Mesendoderm (in vitro differentiated cells): Measurements from ENCODE around the gene NPLOC4.

Experiments used
- DNase-seq: peaks from one replicate; pipeline ENCODE4 v3.0.0; 2013
- H2AK5ac ChIP-seq: 2 replicates; pipeline ENCODE4 v1.6.1; 2013; ENCODE audit warnings: low read length, inconsistent platforms
- H2BK120ac ChIP-seq: 2 replicates; pipeline ENCODE4 v1.6.1; 2013; ENCODE audit warnings: low read depth, mild to moderate bottlenecking, low read length, moderate library complexity, mixed read lengths
- H2BK15ac ChIP-seq: replicated peaks from 2 replicates; pipeline ENCODE4 v1.6.1; 2013; ENCODE audit warnings: low read depth, mild to moderate bottlenecking, moderate library complexity
- H2BK5ac ChIP-seq: 2 replicates; pipeline ENCODE4 v1.6.1; 2013; ENCODE audit warnings: low read length, inconsistent platforms
- H3K18ac ChIP-seq: 2 replicates; pipeline ENCODE4 v1.6.1; 2013; ENCODE audit warnings: mild to moderate bottlenecking, low read length, mixed read lengths
- H3K23ac ChIP-seq: one replicate; pipeline ENCODE4 v1.6.1; 2013; ENCODE audit warnings: low read length
- H3K27ac ChIP-seq: 2 replicates; pipeline ENCODE4 v1.5.1; 2013; ENCODE audit warnings: low read depth, mild to moderate bottlenecking, inconsistent platforms, low read length, moderate library complexity
- H3K27me3 ChIP-seq: 2 replicates; pipeline ENCODE4 v1.6.1; 2013; ENCODE audit warnings: low read length, control low read depth, mild to moderate bottlenecking, inconsistent platforms; ENCODE audit not compliant: insufficient read depth, poor library complexity
- H3K36me3 ChIP-seq: 2 replicates; pipeline ENCODE4 v1.6.1; 2013; ENCODE audit warnings: low read length, inconsistent platforms; ENCODE audit not compliant: control insufficient read depth, insufficient read depth
- H3K4ac ChIP-seq: one replicate; pipeline ENCODE4 v1.6.1; 2013; ENCODE audit warnings: low read depth, mild to moderate bottlenecking, low read length, moderate library complexity
- H3K4me1 ChIP-seq: 2 replicates; pipeline ENCODE4 v1.6.1; 2013; ENCODE audit warnings: low read depth, low read length, inconsistent platforms; ENCODE audit not compliant: control insufficient read depth
- H3K4me2 ChIP-seq: 2 replicates; pipeline ENCODE4 v1.6.1; 2013; ENCODE audit warnings: low read length
- H3K4me3 ChIP-seq: 2 replicates; pipeline ENCODE4 v1.5.1; 2013; ENCODE audit warnings: mild to moderate bottlenecking, low read length
- H3K56ac ChIP-seq: one replicate; pipeline ENCODE4 v1.6.1; 2013; ENCODE audit warnings: low read length
- H3K79me1 ChIP-seq: 2 replicates; pipeline ENCODE4 v1.6.1; 2013; ENCODE audit warnings: low read length, inconsistent platforms
- H3K79me2 ChIP-seq: 2 replicates; pipeline ENCODE4 v1.6.1; 2013; ENCODE audit warnings: mild to moderate bottlenecking, low read length; ENCODE audit not compliant: control insufficient read depth, insufficient read depth
- H3K9ac ChIP-seq: 2 replicates; pipeline ENCODE4 v1.6.1; 2013; ENCODE audit warnings: low read length, inconsistent platforms
- H4K5ac ChIP-seq: one replicate; pipeline ENCODE4 v1.6.1; 2013; ENCODE audit warnings: low read length
- H4K8ac ChIP-seq: one replicate; pipeline ENCODE4 v1.6.1; 2013; ENCODE audit warnings: low read depth, mild to moderate bottlenecking, control low read depth, low read length, moderate library complexity
- whole genome bisulfite sequencing: extraction: QIAGEN DNeasy Blood & Tissue Kit; methylation state at CpG from one replicate; pipeline ENCODE4 v1.1.7; 2013; ENCODE audit warnings: low lambda C conversion rate, missing lambda C conversion rate; ENCODE audit not compliant: insufficient coverage; ENCODE audit errors: extremely low coverage; 5-methylcytosine and 5-hydroxymethylcytosine counted together

The NPLOC4 gene

DNA sequence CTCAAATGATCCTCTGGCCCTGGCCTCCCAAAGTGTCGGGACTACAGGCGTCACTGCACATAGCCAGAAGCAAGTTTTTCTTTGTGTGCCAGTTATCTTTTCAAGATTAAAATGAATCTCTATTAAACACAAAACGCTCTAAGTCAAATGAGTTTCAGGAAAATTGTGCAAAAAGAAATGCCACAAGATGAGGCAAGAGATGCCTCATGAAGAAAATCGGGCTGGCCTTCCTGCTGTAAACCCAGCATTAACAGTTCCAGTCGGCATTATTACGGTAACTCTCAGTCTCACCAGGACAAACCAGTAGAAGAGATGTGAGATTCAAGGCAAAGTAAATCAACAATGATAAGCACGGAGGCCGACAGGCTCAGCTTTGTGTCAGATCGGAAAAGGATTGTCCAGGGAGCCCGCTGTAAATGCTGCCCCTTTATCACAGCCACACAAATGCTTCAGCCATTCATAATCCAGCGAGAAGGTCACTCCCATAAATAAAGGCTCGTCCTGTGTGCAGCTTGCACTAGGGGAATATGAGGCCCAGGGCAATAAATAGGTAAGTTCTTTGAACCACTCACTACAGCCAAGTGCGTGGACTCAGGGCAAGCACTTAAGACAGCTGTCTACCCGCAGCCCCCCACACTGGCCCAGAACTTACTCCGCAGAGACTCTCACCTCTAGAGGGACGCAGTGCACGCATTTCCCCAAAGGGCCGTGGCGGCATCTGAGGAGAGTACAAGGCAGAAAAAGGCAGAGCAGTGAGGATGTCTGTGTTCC is 27.2 kb downstream of the NPLOC4 start:
- Histone ChIP-seq H2BK120ac (no peak overlapping the region), H3K36me3 (peaks cover 19% of the 10 kb centered on the region)

DNA sequence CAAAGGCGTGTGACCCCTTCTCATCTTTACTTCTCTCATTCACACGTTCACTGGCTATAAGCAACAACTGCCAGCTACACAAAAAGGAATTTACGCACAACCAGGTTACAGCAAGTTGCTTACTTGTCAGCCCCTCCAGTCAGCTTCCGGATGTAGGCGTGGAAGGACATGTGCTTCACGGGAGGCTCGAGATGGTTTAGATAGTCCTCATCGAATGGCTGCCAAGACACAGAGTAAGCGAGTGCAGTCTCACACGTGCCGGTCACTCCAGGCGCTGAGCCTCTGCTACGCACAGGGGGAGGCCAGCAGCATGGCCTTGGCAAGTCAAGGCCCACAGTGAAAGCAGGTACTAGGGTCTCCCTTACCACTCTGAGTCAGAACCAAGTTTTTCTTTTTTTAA is 28.3 kb downstream of the NPLOC4 start:
- Histone ChIP-seq H4K8ac (no peak overlapping the region), H3K79me1 (peaks cover 18% of the 10 kb centered on the region), H3K4me3 (no peak overlapping the region), H2AK5ac (no peak overlapping the region), H2BK120ac (no peak overlapping the region), H3K4me2 (no peak overlapping the region), H3K18ac (no peak overlapping the region), H3K27ac (no peak overlapping the region), H3K4me1 (no peaks in the 10 kb centered on the region), H3K23ac (no peak overlapping the region), H3K56ac (no peak overlapping the region), H4K5ac (no peak overlapping the region), H2BK15ac (no peak overlapping the region), H3K4ac (no peak overlapping the region), H3K9ac (no peak overlapping the region), H3K36me3 (peaks cover 25% of the 10 kb centered on the region), H3K27me3 (no peaks in the 10 kb centered on the region), H3K79me2 (peaks cover 5% of the 10 kb centered on the region), H2BK5ac (no peak overlapping the region)
- no CpG with 5 or more reads among the region's 13 CpGs for WGBS
- no peak for DNase-seq

More for the DNA sequence above, 27.2 kb downstream of the NPLOC4 start:
- peaks cover 10% of the 10 kb centered on the region for H3K79me2 ChIP-seq
- peaks cover 19% of the 10 kb centered on the region for H3K79me1 ChIP-seq
- WGBS, result no CpG with 5 or more reads among the region's 19 CpGs
- H3K27ac ChIP-seq, result no peak overlapping the region
- H2BK5ac ChIP-seq, result no peak overlapping the region
- H2AK5ac ChIP-seq, result no peak overlapping the region
- H3K4ac ChIP-seq, result no peak overlapping the region
- H3K27me3 ChIP-seq, result no peaks in the 10 kb centered on the region
- no peak overlapping the region for H3K23ac ChIP-seq
- H3K4me1 ChIP-seq, result no peaks in the 10 kb centered on the region
- DNase-seq, result no peak
- H3K4me3 ChIP-seq, result no peak overlapping the region
- H2BK15ac ChIP-seq, result no peak overlapping the region
- no peak overlapping the region for H4K8ac ChIP-seq
- H3K18ac ChIP-seq, result no peak overlapping the region
- no peak overlapping the region for H4K5ac ChIP-seq
- H3K9ac ChIP-seq, result no peak overlapping the region
- no peak overlapping the region for H3K4me2 ChIP-seq
- no peak overlapping the region for H3K56ac ChIP-seq

DNA sequence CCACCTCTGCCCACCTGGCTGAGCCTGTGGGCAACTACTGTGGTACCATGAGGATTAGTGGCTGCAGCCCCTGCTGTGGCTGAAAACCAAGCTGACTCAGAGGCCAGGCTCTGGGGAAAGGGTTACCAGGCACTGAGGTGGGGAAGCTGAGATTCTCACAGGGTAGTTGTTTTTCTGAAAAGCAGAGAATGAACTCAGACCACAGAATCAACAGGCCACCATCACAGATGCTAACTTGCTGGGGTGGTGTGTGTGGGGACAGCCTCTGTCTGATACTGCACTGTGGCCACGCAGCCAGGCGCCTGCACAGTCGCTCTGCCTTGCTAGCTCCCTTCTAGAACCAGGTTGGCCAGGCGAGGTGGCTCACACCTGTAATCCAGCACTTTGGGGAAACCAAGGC is 28.8 kb downstream of the NPLOC4 start:
- H3K4me1 ChIP-seq, result no peaks in the 10 kb centered on the region
- no peak overlapping the region for H3K4me2 ChIP-seq
- no peak overlapping the region for H2BK120ac ChIP-seq
- H2BK5ac ChIP-seq, result no peak overlapping the region
- DNase-seq, result no peak
- H3K23ac ChIP-seq, result no peak overlapping the region
- H3K4ac ChIP-seq, result no peak overlapping the region
- H3K79me1 ChIP-seq, result peaks cover 16% of the 10 kb centered on the region
- H3K27me3 ChIP-seq, result no peaks in the 10 kb centered on the region
- H4K8ac ChIP-seq, result no peak overlapping the region
- H3K27ac ChIP-seq, result no peak overlapping the region
- WGBS, result no CpG with 5 or more reads among the region's 4 CpGs
- no peak overlapping the region for H2BK15ac ChIP-seq
- peaks cover 5% of the 10 kb centered on the region for H3K79me2 ChIP-seq
- no peak overlapping the region for H3K9ac ChIP-seq
- no peak overlapping the region for H3K56ac ChIP-seq
- no peak overlapping the region for H2AK5ac ChIP-seq
- no peak overlapping the region for H3K4me3 ChIP-seq
- H3K18ac ChIP-seq, result no peak overlapping the region
- H3K36me3 ChIP-seq, result peaks cover 25% of the 10 kb centered on the region
- H4K5ac ChIP-seq, result no peak overlapping the region

DNA sequence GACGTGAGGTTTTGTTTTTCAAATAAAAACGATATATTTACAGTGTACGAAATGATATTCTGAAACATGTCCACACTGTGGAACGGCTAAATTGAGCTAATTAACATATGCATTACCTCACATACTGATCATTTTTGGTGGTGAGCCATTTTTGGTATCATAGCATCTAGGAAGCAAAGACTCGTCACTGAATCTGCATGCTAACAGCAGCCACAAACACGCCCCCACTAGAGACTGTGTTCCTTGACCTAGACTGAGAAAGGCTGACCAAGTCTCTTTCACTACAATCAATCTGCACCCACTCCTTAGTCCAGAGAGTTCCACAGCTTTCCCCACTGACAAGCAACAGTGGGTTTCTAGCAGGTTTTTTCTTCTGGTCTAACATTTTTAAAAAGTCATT is 29.5 kb downstream of the NPLOC4 start:
- no peak overlapping the region for H3K4me3 ChIP-seq
- no peak overlapping the region for H4K8ac ChIP-seq
- peaks cover 5% of the 10 kb centered on the region for H3K79me2 ChIP-seq
- H3K23ac ChIP-seq, result no peak overlapping the region
- H3K27me3 ChIP-seq, result no peaks in the 10 kb centered on the region
- H3K27ac ChIP-seq, result no peak overlapping the region
- H3K56ac ChIP-seq, result no peak overlapping the region
- H3K4me2 ChIP-seq, result no peak overlapping the region
- peaks cover 16% of the 10 kb centered on the region for H3K79me1 ChIP-seq
- H2AK5ac ChIP-seq, result no peak overlapping the region
- H4K5ac ChIP-seq, result no peak overlapping the region
- H3K18ac ChIP-seq, result no peak overlapping the region
- WGBS, result no CpG with 5 or more reads among the region's 6 CpGs
- no peak overlapping the region for H2BK15ac ChIP-seq
- no peak overlapping the region for H2BK120ac ChIP-seq
- no peak overlapping the region for H3K4ac ChIP-seq
- no peak for DNase-seq
- no peak overlapping the region for H2BK5ac ChIP-seq
- no peaks in the 10 kb centered on the region for H3K4me1 ChIP-seq
- peaks cover 23% of the 10 kb centered on the region for H3K36me3 ChIP-seq
- H3K9ac ChIP-seq, result no peak overlapping the region

DNA sequence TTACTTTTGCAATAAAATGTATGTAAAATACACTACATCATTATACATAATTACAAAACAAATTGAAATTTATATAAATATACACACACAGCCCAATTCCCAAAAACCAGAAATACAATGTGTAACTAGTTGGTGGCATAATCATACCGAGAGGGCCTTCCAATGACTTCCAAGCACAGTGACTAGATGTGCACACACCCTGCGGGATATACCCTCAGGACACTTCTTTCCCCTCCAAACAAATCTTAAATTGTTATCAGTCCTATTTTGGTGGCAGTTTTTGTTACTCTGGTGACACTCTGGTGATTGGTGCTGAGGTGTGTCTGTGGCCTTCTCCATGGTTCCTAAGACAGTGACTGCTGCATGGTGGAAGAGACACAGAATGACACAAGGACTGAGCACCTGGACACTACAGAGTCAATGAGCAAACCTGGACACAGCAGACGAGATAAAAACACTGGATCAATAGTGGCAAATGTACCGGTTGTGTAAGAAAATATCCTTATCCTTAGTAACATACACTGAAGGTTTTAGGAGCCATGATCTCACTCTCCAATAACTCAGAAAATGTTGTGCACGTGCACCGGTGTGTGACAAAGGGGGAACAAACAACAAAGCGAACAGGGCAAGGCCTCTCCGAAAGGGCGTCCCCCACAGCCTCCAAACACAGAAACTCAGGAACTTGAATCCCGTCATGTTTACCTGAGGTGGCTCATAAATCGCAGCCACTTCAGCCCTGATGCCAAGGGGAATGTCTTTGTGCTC is 32.9 kb downstream of the NPLOC4 start:
- H2BK15ac ChIP-seq, result no peak overlapping the region
- H3K9ac ChIP-seq, result no peak overlapping the region
- WGBS, result no CpG with 5 or more reads among the region's 11 CpGs
- H3K4me2 ChIP-seq, result no peak overlapping the region
- no peak overlapping the region for H4K8ac ChIP-seq
- H3K4ac ChIP-seq, result no peak overlapping the region
- no peak overlapping the region for H3K56ac ChIP-seq
- H3K27ac ChIP-seq, result no peak overlapping the region
- DNase-seq, result no peak
- no peaks in the 10 kb centered on the region for H3K27me3 ChIP-seq
- H3K23ac ChIP-seq, result no peak overlapping the region
- peaks cover 3% of the 10 kb centered on the region for H3K79me2 ChIP-seq
- no peak overlapping the region for H3K4me3 ChIP-seq
- no peak overlapping the region for H3K18ac ChIP-seq
- no peaks in the 10 kb centered on the region for H3K4me1 ChIP-seq
- H4K5ac ChIP-seq, result no peak overlapping the region
- H2AK5ac ChIP-seq, result no peak overlapping the region
- H2BK120ac ChIP-seq, result no peak overlapping the region
- H3K79me1 ChIP-seq, result peaks cover 15% of the 10 kb centered on the region
- no peak overlapping the region for H2BK5ac ChIP-seq
- H3K36me3 ChIP-seq, result peaks cover 30% of the 10 kb centered on the region
